T-helper 1 cell treated with Interleukin-12 subunit alpha and Interleukin-12 subunit beta and Interleukin-4 antibody, amounts not matched to agents 30 ng/mL and 1 ng/mL, for 36 hours (primary cell): ENCODE results near the gene RLN2. TPM values are rescaled to one million over a fixed set of nuclear protein-coding genes. Genes with fewer than 3 reads are reported as not detected.

Experiments used
- intact Hi-C: fragments of 100-400 bp; cut with micrococcal nuclease; formaldehyde crosslinking; loops from one replicate; pipeline ENCODE4 v1.15.1; 2024
- total RNA-seq: library from RNA; stranded (reverse); gene quantifications from 2 replicates; pipeline ENCODE4 v1.2.3, GENCODE V29; 2022

RLN2 gene
- total RNA-seq, 1 donor from 2014 or later, result 1.3 TPM

GRCh38 chr9:5274770-5275169 is 29.7 kb downstream of the RLN2 start:
- intact Hi-C loops, result no loop called here

GRCh38 chr9:5269249-5269715 is 35.2 kb downstream of the RLN2 start:
- intact Hi-C loops, result no loop called here

GRCh38 chr9:5265939-5266338 is 38.6 kb downstream of the RLN2 start:
- intact Hi-C loops, result no loop called here

- intact Hi-C loops, result loop anchor here (5.0 kb wide), 1 partner anchor 502 kb away; no protein-coding TSS in a partner anchor
Observed at GRCh38 chr9:5264219-5264595, 40.3 kb downstream of the RLN2 start.

GRCh38 chr9:5263351-5264218 is 40.9 kb downstream of the RLN2 start:
- intact Hi-C loops, result loop anchor here (1.0 to 5.0 kb wide), 2 partner anchors 77 to 501 kb away; no protein-coding TSS in a partner anchor

Other genes with a start within 250 kb of the RLN2 start
- not detected in 2 replicates for gene INSL6, start 119.1 kb downstream of the RLN2 start, total RNA-seq
- not detected in 2 replicates for gene INSL4, start 73.3 kb downstream of the RLN2 start, total RNA-seq
- gene RLN1, start 35.2 kb upstream of the RLN2 start, total RNA-seq, result 0.80 and 1.9 TPM in 2 replicates
- 39.3 and 41.4 TPM in 2 replicates for gene PLGRKT, start 133.2 kb upstream of the RLN2 start, total RNA-seq
- gene CD274, start 145.8 kb upstream of the RLN2 start, total RNA-seq, result 42.1 and 42.6 TPM in 2 replicates
- gene PDCD1LG2, start 205.8 kb upstream of the RLN2 start, total RNA-seq, result 10.5 and 11.4 TPM in 2 replicates